Activated gamma-delta T cell treated with anti-CD3 and anti-CD28 coated beads, Interleukin-2, amount 50 U/mL, for 16 hours (primary cell): ENCODE measurements around the gene PDXK.
"Not testable (repeated sequence)": the region's sequence is repeated elsewhere in the genome, so short reads cannot be mapped to it uniquely, and the experiment has no call there.

Experiments used
- DNase-seq: peaks from one replicate; pipeline ENCODE4 v3.0.0-alpha.2; 2020; ENCODE audit warnings: low read depth

Gene PDXK

GRCh38 chr21:43718872-43719747 lies at the start of gene PDXK:
Gene PDXK, plus strand, starts transcription at chr21:43719129. Its CDS starts 166 bp downstream, at chr21:43719295.
- DNase-seq = peak; percentile 57

- no peak for DNase-seq
Measured at GRCh38 chr21:43669828-43670605, 48.9 kb upstream of the PDXK start.

GRCh38 chr21:43675871-43676270 lies 43.1 kb upstream of the PDXK start:
- no peak for DNase-seq

GRCh38 chr21:43676391-43676790 lies 42.5 kb upstream of the PDXK start:
- DNase-seq = no peak

- DNase-seq = no peak
Measured at GRCh38 chr21:43679951-43680350, 39.0 kb upstream of the PDXK start.

- not testable (repeated sequence) for DNase-seq
Measured at GRCh38 chr21:43680421-43680820, 38.5 kb upstream of the PDXK start.

- DNase-seq = no peak
Measured at GRCh38 chr21:43681650-43682049, 37.3 kb upstream of the PDXK start.

- DNase-seq = no peak
Measured at GRCh38 chr21:43684424-43684823, 34.5 kb upstream of the PDXK start.

- DNase-seq = no peak
Measured at GRCh38 chr21:43686811-43687565, 31.9 kb upstream of the PDXK start.

GRCh38 chr21:43687566-43688399 lies 31.1 kb upstream of the PDXK start:
- no peak for DNase-seq

- DNase-seq = no peak
Measured at GRCh38 chr21:43688906-43689305, 30.0 kb upstream of the PDXK start.

- no peak for DNase-seq
Measured at GRCh38 chr21:43689556-43690337, 29.2 kb upstream of the PDXK start.

GRCh38 chr21:43690346-43690745 lies 28.6 kb upstream of the PDXK start:
- DNase-seq = no peak

GRCh38 chr21:43691086-43691795 lies 27.7 kb upstream of the PDXK start:
- DNase-seq = no peak

GRCh38 chr21:43691801-43692200 lies 27.1 kb upstream of the PDXK start:
- DNase-seq = no peak

- DNase-seq = no peak
Measured at GRCh38 chr21:43692949-43693348, 26.0 kb upstream of the PDXK start.

- DNase-seq = no peak
Measured at GRCh38 chr21:43693981-43694380, 24.9 kb upstream of the PDXK start.

- no peak for DNase-seq
Measured at GRCh38 chr21:43694437-43695079, 24.4 kb upstream of the PDXK start.

- DNase-seq = no peak
Measured at GRCh38 chr21:43696214-43696613, 22.7 kb upstream of the PDXK start.
